HCT116 (cell line): ENCODE data around the gene NUBPL. TPM values are rescaled to one million over a fixed set of nuclear protein-coding genes. Genes with fewer than 3 reads are reported as not detected.

Source experiments
- ATAC-seq: fragments of 200-7000 bp; cut with Tn5 transposase; 2 replicates; pipeline ENCODE4 v1.9.1; 2020; ENCODE audit warnings: mild to moderate bottlenecking, moderate library complexity
- BruUV-seq: library from RNA; stranded (reverse); fragments of 400-500 nt; replicated peaks from 2 replicates; lab custom pipeline; 2021; lab: Mats Ljungman, UMichigan
- CTCF ChIA-PET: fragments of 300-600 bp; sonication (Branson Sonifier 250); formaldehyde crosslinking; loops from one replicate; lab custom pipeline; 2021; ENCODE audit warnings: antibody characterized with exemption; lab: Charles Lee
- POLR2A ChIA-PET: fragments of 300-600, 350-600 bp; sonication (Branson Sonifier 250); formaldehyde crosslinking; loops from one replicate; lab custom pipeline; 2021; ENCODE audit warnings: antibody characterized with exemption; lab: Charles Lee
- RAD21 ChIA-PET, 2 experiments: fragments of 300-600 bp; sonication (Branson Sonifier 250); formaldehyde crosslinking; loops; one replicate each; lab custom pipeline; 2023; ENCODE audit warnings: low total read pairs in 2 of 2; ENCODE audit not compliant: uncharacterized antibody in 2 of 2, unreplicated experiment in 2 of 2, low non-redundant PET in 1 of 2; lab: Charles Lee
- DNase-seq: peaks from one replicate; pipeline ENCODE4 v3.0.0-alpha.2; 2010; ENCODE audit warnings: low read depth, low spot score
- H2AFZ ChIP-seq: fragments of 200-600 bp; shearing (Covaris generic), sonication (generic); 2 replicates; pipeline ENCODE4 v1.6.1; 2017; ENCODE audit warnings: low read depth, mixed run types, mixed read lengths, antibody characterized with exemption, low read length; ENCODE audit not compliant: poor library complexity, severe bottlenecking
- H3K27ac ChIP-seq: 2 replicates; pipeline ENCODE4 v1.5.1; 2012; ENCODE audit warnings: low read depth, low read length
- H3K27me3 ChIP-seq: fragments of 200-600 bp; sonication (generic); 2 replicates; pipeline ENCODE4 v1.6.1; 2016; ENCODE audit warnings: mixed run types, low read length, mixed read lengths; ENCODE audit not compliant: insufficient read depth
- H3K36me3 ChIP-seq, 2 experiments: fragments of 200-500 bp in 1 of 2; fragments of 200-600 bp in 1 of 2; sonication (Bioruptor generic) in 1 of 2; sonication (generic) in 1 of 2; 2 replicates each; pipeline versions ENCODE4 v1.5.1 to v1.6.1; 2014 to 2016; ENCODE audit warnings: low read length in 2 of 2, inconsistent platforms in 1 of 2, mixed read lengths in 1 of 2, mixed run types in 1 of 2; ENCODE audit not compliant: insufficient read depth in 2 of 2, control insufficient read depth in 1 of 2
- H3K4me1 ChIP-seq, 2 experiments: fragments of 200-600 bp in 1 of 2; sonication (generic) in 1 of 2; 2 replicates each; pipeline versions ENCODE4 v1.5.1 to v1.6.1; 2012 to 2017; ENCODE audit warnings: low read length in 2 of 2, inconsistent platforms in 1 of 2, mild to moderate bottlenecking in 1 of 2, mixed read lengths in 1 of 2, mixed run types in 1 of 2, moderate library complexity in 1 of 2; ENCODE audit not compliant: insufficient read depth in 2 of 2, control insufficient read depth in 1 of 2
- H3K4me2 ChIP-seq: fragments of 200-600 bp; sonication (generic); 2 replicates; pipeline ENCODE4 v1.6.1; 2017; ENCODE audit warnings: mixed run types, low read length, mixed read lengths
- H3K4me3 ChIP-seq, 2 experiments: fragments of 200-600 bp in 1 of 2; sonication (generic) in 1 of 2; replicated peaks in 1 of 2; 2 replicates each; pipeline ENCODE4 v1.5.1; 2011 to 2016; ENCODE audit warnings: low read length in 2 of 2, control low read depth in 1 of 2, low read depth in 1 of 2, mild to moderate bottlenecking in 1 of 2, mixed read lengths in 1 of 2, mixed run types in 1 of 2
- H3K79me2 ChIP-seq: fragments of 200-600 bp; sonication (generic); 2 replicates; pipeline ENCODE4 v1.6.1; 2017; ENCODE audit warnings: mild to moderate bottlenecking, mixed run types, low read length, moderate library complexity, mixed read lengths; ENCODE audit not compliant: insufficient read depth
- H3K9ac ChIP-seq: fragments of 200-600 bp; sonication (generic); 2 replicates; pipeline ENCODE4 v1.6.1; 2016; ENCODE audit warnings: low read length, mixed read lengths
- H3K9me2 ChIP-seq: fragments of 200-600 bp; sonication (generic), shearing (Covaris generic); 2 replicates; pipeline ENCODE4 v1.6.1; 2017; ENCODE audit warnings: mixed run types, mild to moderate bottlenecking, moderate library complexity; ENCODE audit not compliant: insufficient read depth
- H3K9me3 ChIP-seq, 2 experiments: fragments of 200-500 bp in 1 of 2; fragments of 200-600 bp in 1 of 2; sonication (Bioruptor generic) in 1 of 2; sonication (generic) in 1 of 2; 2 replicates each; pipeline ENCODE4 v1.6.1; 2014 to 2017; ENCODE audit warnings: low read length in 2 of 2, mixed read lengths in 2 of 2, inconsistent platforms in 1 of 2, low read depth in 1 of 2, mild to moderate bottlenecking in 1 of 2, mixed run types in 1 of 2, moderate library complexity in 1 of 2; ENCODE audit not compliant: control insufficient read depth in 1 of 2, insufficient read depth in 1 of 2
- H4K20me1 ChIP-seq: fragments of 200-600 bp; sonication (generic), shearing (Covaris generic); 2 replicates; pipeline ENCODE4 v1.6.1; 2017; ENCODE audit warnings: mixed run types, mild to moderate bottlenecking, moderate library complexity; ENCODE audit not compliant: insufficient read depth
- CBX3 ChIP-seq: IDR thresholded peaks from 2 replicates; pipeline ENCODE4 v1.6.1; 2012; ENCODE audit warnings: low read depth
- CEBPB ChIP-seq: IDR thresholded peaks from 2 replicates; pipeline ENCODE4 v1.6.1; 2012; ENCODE audit warnings: low read depth
- SIN3A ChIP-seq: IDR thresholded peaks from 2 replicates; pipeline ENCODE4 v1.6.1; 2012; ENCODE audit warnings: low read depth
- SP1 ChIP-seq: IDR thresholded peaks from 2 replicates; pipeline ENCODE4 v1.6.1; 2012; ENCODE audit warnings: low read depth
- TCF7L2 ChIP-seq: IDR thresholded peaks from 2 replicates; pipeline ENCODE4 v1.7.0; 2011; ENCODE audit warnings: borderline replicate concordance, inconsistent platforms; ENCODE audit not compliant: insufficient read depth, insufficient read length; ENCODE audit errors: extremely low read depth
- intact Hi-C: fragments of 100-400 bp; cut with micrococcal nuclease; formaldehyde crosslinking; loops from 2 replicates; pipeline ENCODE4 v1.10.0; 2022
- total RNA-seq: library from RNA; stranded (reverse); gene quantifications from one replicate; pipeline ENCODE4 v1.2.1, GENCODE V29; 2021; ENCODE audit not compliant: unreplicated experiment

Gene NUBPL
- total RNA-seq, 1 experiment from 2014 or later: 11.3 TPM

DNA sequence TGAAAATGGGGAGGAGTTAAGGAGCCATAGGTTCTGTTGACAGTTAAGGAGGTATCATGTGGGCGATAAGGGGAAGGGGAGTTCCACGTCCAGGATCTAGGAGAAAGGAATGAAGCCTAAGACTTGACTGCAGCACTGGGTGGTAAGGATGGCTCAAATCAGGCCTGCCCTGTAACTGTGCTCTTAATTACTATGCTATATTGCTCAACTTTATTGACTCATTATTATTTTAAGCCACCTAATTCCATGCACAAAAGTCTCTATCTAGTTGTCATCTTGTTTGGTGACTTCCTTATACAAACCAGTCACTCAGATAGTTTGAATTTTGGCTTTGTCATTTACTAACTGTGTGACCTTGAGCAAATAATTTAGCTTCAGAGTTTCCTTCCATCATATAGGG lies 273.8 kb downstream of the NUBPL start:
- Histone ChIP-seq H3K4me2 (no peak overlapping the region), H3K27me3 (no peaks in the 10 kb centered on the region), H2AFZ (no peak overlapping the region), H3K9ac (no peak overlapping the region), H3K79me2 (no peaks in the 10 kb centered on the region), H3K4me3 (no peak overlapping the region), H3K9me2 (no peaks in the 10 kb centered on the region), H3K9me3 (no peaks in the 10 kb centered on the region), H4K20me1 (no peaks in the 10 kb centered on the region), H3K36me3 (no peaks in the 10 kb centered on the region), H3K4me1 (no peaks in the 10 kb centered on the region), H3K27ac (no peak overlapping the region)
- DNase-seq (no peak), ATAC-seq (no peak)
- BruUV-seq: no TSS peak
- no peak for TF ChIP-seq TCF7L2
- TF ChIP-seq CEBPB: no peak
- intact Hi-C loops: no loop called here
- ChIA-PET RAD21 (no interaction called here), CTCF (no interaction called here), POLR2A (no interaction called here)

- RAD21 ChIA-PET: no interaction called here
- CTCF ChIA-PET: no interaction called here
- H3K27ac ChIP-seq: no peak overlapping the region
Observed at GRCh38 chr14:31837031-31837430, 275.8 kb downstream of the NUBPL start.

More at GRCh38 chr14:31837031-31837430, 275.8 kb downstream of the NUBPL start:
- no peak for DNase-seq
- H4K20me1 ChIP-seq: no peaks in the 10 kb centered on the region
- H3K9me3 ChIP-seq: no peaks in the 10 kb centered on the region
- H3K9me2 ChIP-seq: no peaks in the 10 kb centered on the region
- no peak for ATAC-seq
- H3K79me2 ChIP-seq: no peaks in the 10 kb centered on the region
- TF ChIP-seq SIN3A (no peak), CBX3 (no peak), SP1 (no peak)
- TF ChIP-seq, all 23 proteins: peak for 0
- Histone ChIP-seq H3K4me2 (no peak overlapping the region), H3K27me3 (no peaks in the 10 kb centered on the region), H3K4me1 (no peaks in the 10 kb centered on the region), H3K4me3 (no peak overlapping the region), H2AFZ (no peak overlapping the region), H3K36me3 (no peaks in the 10 kb centered on the region), H3K9ac (no peak overlapping the region)
- no TSS peak for BruUV-seq
- POLR2A ChIA-PET: no interaction called here
- intact Hi-C loops: no loop called here
